Caco-2 (cell line): ENCODE data around the gene CHSY1. TPM values are rescaled to one million over a fixed set of nuclear protein-coding genes. Genes with fewer than 3 reads are reported as not detected.

ENCODE experiments used
- BruUV-seq: library from RNA; stranded (reverse); fragments of 400-500 nt; replicated peaks from 2 replicates; lab custom pipeline; 2021; lab: Mats Ljungman, UMichigan
- CTCF ChIA-PET: fragments of 300-600 bp; sonication (Branson Sonifier 250); formaldehyde crosslinking; loops from one replicate; lab custom pipeline; 2022; ENCODE audit warnings: antibody characterized with exemption; lab: Charles Lee
- POLR2A ChIA-PET: fragments of 300-600 bp; sonication (Branson Sonifier 250); formaldehyde crosslinking; loops from one replicate; lab custom pipeline; 2022; ENCODE audit warnings: antibody characterized with exemption; lab: Charles Lee
- DNase-seq, 2 experiments: peaks; one replicate each; pipeline versions ENCODE4 v3.0.0 to v3.0.0-alpha.2; 2020 to 2022
- H3K27me3 ChIP-seq: replicated peaks from 2 replicates; pipeline ENCODE4 v1.6.0; 2011; ENCODE audit warnings: low read length; ENCODE audit not compliant: control insufficient read depth, insufficient read depth
- H3K36me3 ChIP-seq: 2 replicates; pipeline ENCODE4 v1.5.1; 2011; ENCODE audit warnings: low read length; ENCODE audit not compliant: control insufficient read depth, insufficient read depth
- H3K4me1 ChIP-seq: fragments of 250-450 bp; sonication (Bioruptor Pico); 2 replicates; pipeline ENCODE4 v1.5.1; 2020; ENCODE audit warnings: mild to moderate bottlenecking
- H3K4me3 ChIP-seq: 2 replicates; pipeline ENCODE4 v1.5.1; 2011; ENCODE audit warnings: low read depth, mild to moderate bottlenecking, control low read depth, low read length
- H3K9me3 ChIP-seq: fragments of 250-450 bp; sonication (Bioruptor Pico); 2 replicates; pipeline ENCODE4 v1.5.1; 2020; ENCODE audit warnings: mild to moderate bottlenecking, moderate library complexity
- H3K27ac Mint-ChIP-seq: one replicate; pipeline ENCODE4 v1.8.0; 2022; ENCODE audit warnings: mixed read lengths; ENCODE audit not compliant: unreplicated experiment
- H3K27me3 Mint-ChIP-seq: one replicate; pipeline ENCODE4 v1.8.0; 2022; ENCODE audit warnings: mixed read lengths; ENCODE audit not compliant: insufficient read depth, unreplicated experiment
- H3K36me3 Mint-ChIP-seq: one replicate; pipeline ENCODE4 v1.8.0; 2022; ENCODE audit warnings: mild to moderate bottlenecking, mixed read lengths; ENCODE audit not compliant: insufficient read depth, unreplicated experiment
- H3K4me1 Mint-ChIP-seq: one replicate; pipeline ENCODE4 v1.8.0; 2022; ENCODE audit warnings: low read depth, mixed read lengths; ENCODE audit not compliant: unreplicated experiment
- H3K4me3 Mint-ChIP-seq: one replicate; pipeline ENCODE4 v1.8.0; 2022; ENCODE audit warnings: mild to moderate bottlenecking, moderate library complexity, mixed read lengths; ENCODE audit not compliant: unreplicated experiment
- H3K9me3 Mint-ChIP-seq: one replicate; pipeline ENCODE4 v1.8.0; 2022; ENCODE audit warnings: mixed read lengths; ENCODE audit not compliant: unreplicated experiment
- intact Hi-C: fragments of 100-400 bp; cut with micrococcal nuclease; formaldehyde crosslinking; loops from one replicate; pipeline ENCODE4 v1.10.0; 2022; ENCODE audit not compliant: unreplicated experiment
- total RNA-seq: library from RNA; stranded (reverse); gene quantifications from 2 replicates; pipeline ENCODE4 v1.2.3, GENCODE V29; 2022
- TF ChIP-seq, protein P1 (sequence below), 2 experiments: fragments of 200-600 bp in 1 of 2; IDR thresholded peaks; 1 replicate in 1 of 2; 2 replicates in 1 of 2; pipeline versions ENCODE4 v1.5.1 to v1.8.0; 2011 to 2022; ENCODE audit warnings: antibody characterized with exemption in 1 of 2, control low read depth in 1 of 2, inconsistent platforms in 1 of 2, low read depth in 1 of 2, low read length in 1 of 2, mild to moderate bottlenecking in 1 of 2, moderate library complexity in 1 of 2; ENCODE audit not compliant: insufficient read depth in 1 of 2, severe bottlenecking in 1 of 2, unreplicated experiment in 1 of 2

CHSY1 gene
- total RNA-seq, 1 experiment from 2014 or later: 18.7 TPM

DNA sequence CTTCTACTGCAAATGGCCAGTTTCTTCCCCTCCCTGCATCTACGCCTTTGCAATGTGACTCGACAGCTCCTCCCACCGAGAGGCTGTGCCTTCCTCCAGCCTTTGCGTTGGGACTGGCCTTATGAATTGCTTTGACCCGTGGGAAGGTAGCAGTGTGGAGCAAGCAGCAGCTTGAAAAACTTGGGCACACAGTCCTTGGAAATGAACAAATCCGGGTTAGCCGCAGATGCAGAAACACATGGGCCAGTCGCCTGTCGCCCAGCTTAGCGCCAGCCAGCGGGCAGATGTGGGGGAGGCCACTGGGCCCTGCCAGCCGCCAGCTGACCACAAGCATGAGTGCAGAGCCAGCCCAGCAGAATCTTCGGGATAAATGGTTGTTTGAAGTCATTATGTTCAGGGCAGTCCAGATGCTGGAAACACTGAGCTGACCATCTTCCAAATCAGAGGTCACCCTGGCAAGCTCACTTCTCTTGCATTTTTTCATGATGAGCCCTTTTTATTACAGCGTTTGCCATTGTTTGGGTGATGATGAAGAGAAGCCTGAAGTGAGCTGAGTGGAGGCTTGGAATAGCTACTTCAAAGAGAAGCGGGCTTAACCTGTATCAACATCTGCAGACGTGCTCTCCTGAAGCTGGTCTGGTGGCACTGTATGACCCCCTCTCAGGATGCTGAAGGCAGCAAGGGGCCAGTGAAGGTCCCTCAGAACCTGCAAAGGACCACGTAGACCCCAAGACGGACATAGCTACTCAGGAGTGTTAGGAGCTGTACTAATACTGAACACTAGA lies 15.7 kb upstream of the CHSY1 start:
- H3K4me3 ChIP-seq: no peak overlapping the region
- H3K27ac Mint-ChIP-seq: no peak overlapping the region
- ChIA-PET CTCF (interaction anchor here (1.7 kb wide), 1 partner anchor 9 kb away, joined by 8 read pairs; no protein-coding TSS in a partner anchor), POLR2A (interaction anchor here (0.6 kb wide), 1 partner anchor 31 kb away, joined by 3 read pairs; no protein-coding TSS in a partner anchor)
- no peaks in the 10 kb centered on the region for H3K9me3 Mint-ChIP-seq
- intact Hi-C loops: no loop called here
- BruUV-seq: no TSS peak
- no peaks in the 10 kb centered on the region for H3K9me3 ChIP-seq
- H3K27me3 Mint-ChIP-seq: peaks cover 2% of the 10 kb centered on the region
- no peak for DNase-seq
- peaks cover 3% of the 10 kb centered on the region for H3K36me3 ChIP-seq
- TF ChIP-seq, protein P1, sequence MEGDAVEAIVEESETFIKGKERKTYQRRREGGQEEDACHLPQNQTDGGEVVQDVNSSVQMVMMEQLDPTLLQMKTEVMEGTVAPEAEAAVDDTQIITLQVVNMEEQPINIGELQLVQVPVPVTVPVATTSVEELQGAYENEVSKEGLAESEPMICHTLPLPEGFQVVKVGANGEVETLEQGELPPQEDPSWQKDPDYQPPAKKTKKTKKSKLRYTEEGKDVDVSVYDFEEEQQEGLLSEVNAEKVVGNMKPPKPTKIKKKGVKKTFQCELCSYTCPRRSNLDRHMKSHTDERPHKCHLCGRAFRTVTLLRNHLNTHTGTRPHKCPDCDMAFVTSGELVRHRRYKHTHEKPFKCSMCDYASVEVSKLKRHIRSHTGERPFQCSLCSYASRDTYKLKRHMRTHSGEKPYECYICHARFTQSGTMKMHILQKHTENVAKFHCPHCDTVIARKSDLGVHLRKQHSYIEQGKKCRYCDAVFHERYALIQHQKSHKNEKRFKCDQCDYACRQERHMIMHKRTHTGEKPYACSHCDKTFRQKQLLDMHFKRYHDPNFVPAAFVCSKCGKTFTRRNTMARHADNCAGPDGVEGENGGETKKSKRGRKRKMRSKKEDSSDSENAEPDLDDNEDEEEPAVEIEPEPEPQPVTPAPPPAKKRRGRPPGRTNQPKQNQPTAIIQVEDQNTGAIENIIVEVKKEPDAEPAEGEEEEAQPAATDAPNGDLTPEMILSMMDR (IDR thresholded peaks at IDR 0.05; ENCODE audit: insufficient read depth in 1 of 2, low read depth in 1 of 2, low read length in 1 of 2, severe bottlenecking in 1 of 2, unreplicated experiment in 1 of 2): no peak
- H3K4me1 Mint-ChIP-seq: no peaks in the 10 kb centered on the region
- H3K27me3 ChIP-seq: no peaks in the 10 kb centered on the region
- no peak overlapping the region for H3K4me3 Mint-ChIP-seq
- H3K36me3 Mint-ChIP-seq: peaks cover 33% of the 10 kb centered on the region
- no peaks in the 10 kb centered on the region for H3K4me1 ChIP-seq

DNA sequence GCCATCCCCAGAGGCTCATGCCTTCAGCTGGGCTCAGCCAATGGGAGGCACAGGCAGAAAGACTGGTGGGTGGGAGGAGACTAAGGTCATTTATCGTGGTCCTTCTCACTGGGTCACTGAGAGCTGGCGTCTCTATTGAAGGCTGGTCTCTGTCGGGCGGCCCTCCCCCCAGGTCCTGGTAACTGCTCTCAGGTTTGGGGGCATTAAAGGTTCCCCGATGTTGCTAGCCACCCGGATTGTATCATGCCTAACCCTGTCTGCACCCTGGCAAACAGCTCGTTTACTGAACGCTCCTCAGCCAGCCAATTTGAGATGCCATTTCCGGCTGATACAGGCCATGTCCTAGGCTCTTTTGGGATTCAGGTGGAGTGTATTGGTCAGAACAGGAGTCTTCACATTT lies 14.9 kb upstream of the CHSY1 start:
- no peak overlapping the region for H3K27ac Mint-ChIP-seq
- BruUV-seq: no TSS peak
- intact Hi-C loops: no loop called here
- ChIA-PET CTCF (interaction anchor here (1.7 kb wide), 1 partner anchor 9 kb away, joined by 8 read pairs; no protein-coding TSS in a partner anchor), POLR2A (no interaction called here)
- Histone ChIP-seq H3K4me1 (no peaks in the 10 kb centered on the region), H3K9me3 (no peaks in the 10 kb centered on the region), H3K27me3 (no peaks in the 10 kb centered on the region), H3K36me3 (peaks cover 3% of the 10 kb centered on the region), H3K4me3 (no peak overlapping the region)
- no peak overlapping the region for H3K4me3 Mint-ChIP-seq
- H3K36me3 Mint-ChIP-seq: peaks cover 30% of the 10 kb centered on the region
- peaks cover 2% of the 10 kb centered on the region for H3K27me3 Mint-ChIP-seq
- TF ChIP-seq, protein P1 (IDR thresholded peaks at IDR 0.05; ENCODE audit: insufficient read depth in 1 of 2, low read depth in 1 of 2, low read length in 1 of 2, severe bottlenecking in 1 of 2, unreplicated experiment in 1 of 2): no peak
- no peak for DNase-seq
- H3K9me3 Mint-ChIP-seq: no peaks in the 10 kb centered on the region
- H3K4me1 Mint-ChIP-seq: no peaks in the 10 kb centered on the region

DNA sequence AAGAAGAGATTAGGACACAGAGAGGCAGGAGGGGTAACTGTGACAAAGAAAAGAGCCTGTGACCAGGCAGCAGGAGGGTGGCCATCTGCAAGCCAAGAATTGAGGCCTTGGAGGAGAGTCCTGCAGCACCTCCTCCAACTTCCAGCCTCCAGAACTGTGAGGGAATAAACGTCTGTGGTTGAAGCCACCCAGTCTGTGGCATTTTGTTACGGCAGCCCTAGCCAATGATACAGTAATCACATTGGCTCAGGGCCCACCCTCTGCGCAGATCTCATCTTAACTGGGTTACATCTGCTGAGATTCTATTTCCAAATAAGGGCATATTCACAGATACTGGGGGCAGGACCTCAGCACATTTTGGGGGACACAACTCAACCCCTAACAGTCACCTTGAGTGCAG lies 14.2 kb upstream of the CHSY1 start:
- Histone ChIP-seq H3K4me1 (no peaks in the 10 kb centered on the region), H3K4me3 (no peak overlapping the region), H3K36me3 (peaks cover 2% of the 10 kb centered on the region), H3K27me3 (no peaks in the 10 kb centered on the region), H3K9me3 (no peaks in the 10 kb centered on the region)
- intact Hi-C loops: no loop called here
- Mint-ChIP-seq H3K36me3 (peaks cover 22% of the 10 kb centered on the region), H3K9me3 (no peaks in the 10 kb centered on the region), H3K4me1 (no peaks in the 10 kb centered on the region), H3K27me3 (peaks cover 2% of the 10 kb centered on the region), H3K27ac (no peak overlapping the region), H3K4me3 (no peak overlapping the region)
- TF ChIP-seq, protein P1 (IDR thresholded peaks at IDR 0.05; ENCODE audit: insufficient read depth in 1 of 2, low read depth in 1 of 2, low read length in 1 of 2, severe bottlenecking in 1 of 2, unreplicated experiment in 1 of 2): no peak
- POLR2A ChIA-PET: no interaction called here
- CTCF ChIA-PET: no interaction called here
- no peak for DNase-seq
- no TSS peak for BruUV-seq
